WTC11 (cell line): ENCODE data around the gene PLP2. TPM values are rescaled to one million over a fixed set of nuclear protein-coding genes. Genes with fewer than 3 reads are reported as not detected.
A peak's percentile ranks its signal among the peaks of the same experiment; 100 is the strongest.
"Not testable (repeated sequence)": the region's sequence is repeated elsewhere in the genome, so short reads cannot be mapped to it uniquely, and the experiment has no call there.

ENCODE experiments used
- ATAC-seq: fragments of 200-7000 bp; cut with Tn5 transposase; 2 replicates; pipeline ENCODE4 v1.10.0; 2021; ENCODE audit warnings: mild to moderate bottlenecking, moderate library complexity
- CTCF ChIA-PET: fragments of 300-600 bp; sonication (Branson Sonifier 250); formaldehyde crosslinking; loops from one replicate; lab custom pipeline; 2021; ENCODE audit warnings: antibody characterized with exemption; lab: Charles Lee
- POLR2A ChIA-PET: fragments of 350-600 bp; sonication (Branson Sonifier 250); formaldehyde crosslinking; loops from one replicate; lab custom pipeline; 2021; ENCODE audit warnings: antibody characterized with exemption; lab: Charles Lee
- DNase-seq: peaks from one replicate; pipeline ENCODE4 v3.0.0; 2021; ENCODE audit warnings: low spot score
- H3K27ac Mint-ChIP-seq: 2 replicates; pipeline ENCODE4 v1.8.0; 2021; ENCODE audit warnings: mixed read lengths
- H3K27me3 Mint-ChIP-seq: 2 replicates; pipeline ENCODE4 v1.8.0; 2021; ENCODE audit warnings: low read depth, mild to moderate bottlenecking, moderate library complexity, mixed read lengths
- H3K36me3 Mint-ChIP-seq: 2 replicates; pipeline ENCODE4 v1.8.0; 2021; ENCODE audit warnings: mixed read lengths
- H3K4me1 Mint-ChIP-seq: 2 replicates; pipeline ENCODE4 v1.8.0; 2022; ENCODE audit warnings: mixed read lengths
- H3K4me3 Mint-ChIP-seq: 2 replicates; pipeline ENCODE4 v1.8.0; 2021; ENCODE audit warnings: mild to moderate bottlenecking, moderate library complexity, mixed read lengths
- H3K9me3 Mint-ChIP-seq: 2 replicates; pipeline ENCODE4 v1.8.0; 2021; ENCODE audit warnings: mixed read lengths
- ATF1 ChIP-seq: sonication (generic); formaldehyde crosslinking; IDR thresholded peaks from 2 replicates; pipeline ENCODE4 v1.8.1; 2023; ENCODE audit warnings: mild to moderate bottlenecking, moderate library complexity, missing genetic modification reagents
- CBFB ChIP-seq: sonication (generic); formaldehyde crosslinking; IDR thresholded peaks from 2 replicates; pipeline ENCODE4 v1.8.1; 2022; ENCODE audit warnings: mild to moderate bottlenecking, low read depth, missing genetic modification reagents
- CDX4 ChIP-seq: fragments of 250-450 bp; sonication (Bioruptor Pico); IDR thresholded peaks from 2 replicates; pipeline ENCODE4 v1.9.0; 2021; ENCODE audit warnings: moderate library complexity, mild to moderate bottlenecking, inconsistent platforms, borderline replicate concordance
- CTCF ChIP-seq: fragments of 200-600 bp; IDR thresholded peaks from 2 replicates; pipeline ENCODE4 v1.8.0; 2022; ENCODE audit warnings: antibody characterized with exemption
- E2F1 ChIP-seq: sonication (generic); formaldehyde crosslinking; IDR thresholded peaks from 2 replicates; pipeline ENCODE4 v1.8.0; 2022; ENCODE audit warnings: mild to moderate bottlenecking, missing genetic modification reagents
- MYBL2 ChIP-seq: sonication (generic); formaldehyde crosslinking; IDR thresholded peaks from 2 replicates; pipeline ENCODE4 v1.8.1; 2023; ENCODE audit warnings: mild to moderate bottlenecking, moderate library complexity, missing genetic modification reagents
- NFATC4 ChIP-seq: fragments of 250-450 bp; sonication (Bioruptor Pico); IDR thresholded peaks from 2 replicates; pipeline ENCODE4 v1.9.0; 2021; ENCODE audit warnings: mild to moderate bottlenecking
- SP1 ChIP-seq: sonication (generic); formaldehyde crosslinking; conservative IDR thresholded peaks from 2 replicates; pipeline ENCODE4 v1.8.1; 2022; ENCODE audit warnings: missing genetic modification reagents
- ZNF138 ChIP-seq: sonication (generic); formaldehyde crosslinking; conservative IDR thresholded peaks from 2 replicates; pipeline ENCODE4 v1.8.1; 2022; ENCODE audit warnings: mild to moderate bottlenecking, moderate library complexity, missing genetic modification reagents
- ZNF232 ChIP-seq: sonication (generic); formaldehyde crosslinking; IDR thresholded peaks from 2 replicates; pipeline ENCODE4 v1.8.0; 2022; ENCODE audit warnings: mild to moderate bottlenecking, missing genetic modification reagents
- total RNA-seq: library from RNA; stranded (reverse); gene quantifications from 3 replicates; pipeline ENCODE4 v1.2.3, GENCODE V29; 2021
- TF ChIP-seq, protein P1 (sequence below): fragments of 250-450 bp; sonication (Bioruptor Pico); IDR thresholded peaks from 2 replicates; pipeline ENCODE4 v1.9.0; 2021; ENCODE audit warnings: mild to moderate bottlenecking, borderline replicate concordance
- TF ChIP-seq, protein P2 (sequence below): fragments of 250-450 bp; sonication (Bioruptor Pico); IDR thresholded peaks from 2 replicates; pipeline ENCODE4 v1.8.0; 2021; ENCODE audit warnings: mild to moderate bottlenecking
- TF ChIP-seq, protein P3 (sequence below): sonication (generic); formaldehyde crosslinking; IDR thresholded peaks from 2 replicates; pipeline ENCODE4 v1.8.0; 2022; ENCODE audit warnings: mild to moderate bottlenecking, missing genetic modification reagents
- TF ChIP-seq, protein P4 (sequence below): sonication (generic); formaldehyde crosslinking; IDR thresholded peaks from 2 replicates; pipeline ENCODE4 v1.8.0; 2023; ENCODE audit warnings: mild to moderate bottlenecking, missing genetic modification reagents
- TF ChIP-seq, protein P5 (sequence below): sonication (generic); formaldehyde crosslinking; IDR thresholded peaks from 2 replicates; pipeline ENCODE4 v1.8.1; 2023; ENCODE audit warnings: mild to moderate bottlenecking, missing genetic modification reagents, moderate library complexity

The PLP2 gene
- total RNA-seq, 1 experiment from 2014 or later, result 12.4 TPM

- H3K27me3 Mint-ChIP-seq, POLR2A ChIA-PET, H3K4me1 Mint-ChIP-seq, ATAC-seq, DNase-seq, H3K36me3 Mint-ChIP-seq, H3K4me3 Mint-ChIP-seq, H3K9me3 Mint-ChIP-seq: not testable (repeated sequence)
- CTCF ChIA-PET, result interaction anchor here (1.0 kb wide), 1 partner anchor 7 kb away, joined by 3 read pairs; no protein-coding TSS in a partner anchor
- peak overlapping the region; percentile 45; the same call in 1 of the 2 replicates for H3K27ac Mint-ChIP-seq
Measured at GRCh38 chrX:49148390-49149100, 23.2 kb upstream of the PLP2 start.

- CTCF ChIA-PET, ATAC-seq, H3K4me3 Mint-ChIP-seq, H3K9me3 Mint-ChIP-seq, POLR2A ChIA-PET, H3K27me3 Mint-ChIP-seq, H3K36me3 Mint-ChIP-seq, DNase-seq, H3K4me1 Mint-ChIP-seq, H3K27ac Mint-ChIP-seq: not testable (repeated sequence)
Measured at GRCh38 chrX:49149291-49149690, 22.4 kb upstream of the PLP2 start.

GRCh38 chrX:49153467-49153866, 18.2 kb upstream of the PLP2 start:
- H3K27ac Mint-ChIP-seq, result no peak overlapping the region
- ChIA-PET CTCF (no interaction called here), POLR2A (no interaction called here)
- no peaks in the 10 kb centered on the region for H3K9me3 Mint-ChIP-seq
- H3K36me3 Mint-ChIP-seq, result no peaks in the 10 kb centered on the region
- DNase-seq (no peak), ATAC-seq (no peak)
- peaks cover 20% of the 10 kb centered on the region for H3K27me3 Mint-ChIP-seq
- no peak overlapping the region for H3K4me3 Mint-ChIP-seq
- H3K4me1 Mint-ChIP-seq, result peaks cover 9% of the 10 kb centered on the region
- TF ChIP-seq ATF1 (CRISPR knock-in tag) (no peak), ZNF138 (CRISPR knock-in tag) (no peak), CTCF (no peak), E2F1 (CRISPR knock-in tag) (no peak), CDX4 (no peak), NFATC4 (CRISPR knock-in tag) (no peak), ZNF232 (no peak), SP1 (no peak), MYBL2 (CRISPR knock-in tag) (no peak), CBFB (CRISPR knock-in tag) (no peak)
- TF ChIP-seq, protein P1, sequence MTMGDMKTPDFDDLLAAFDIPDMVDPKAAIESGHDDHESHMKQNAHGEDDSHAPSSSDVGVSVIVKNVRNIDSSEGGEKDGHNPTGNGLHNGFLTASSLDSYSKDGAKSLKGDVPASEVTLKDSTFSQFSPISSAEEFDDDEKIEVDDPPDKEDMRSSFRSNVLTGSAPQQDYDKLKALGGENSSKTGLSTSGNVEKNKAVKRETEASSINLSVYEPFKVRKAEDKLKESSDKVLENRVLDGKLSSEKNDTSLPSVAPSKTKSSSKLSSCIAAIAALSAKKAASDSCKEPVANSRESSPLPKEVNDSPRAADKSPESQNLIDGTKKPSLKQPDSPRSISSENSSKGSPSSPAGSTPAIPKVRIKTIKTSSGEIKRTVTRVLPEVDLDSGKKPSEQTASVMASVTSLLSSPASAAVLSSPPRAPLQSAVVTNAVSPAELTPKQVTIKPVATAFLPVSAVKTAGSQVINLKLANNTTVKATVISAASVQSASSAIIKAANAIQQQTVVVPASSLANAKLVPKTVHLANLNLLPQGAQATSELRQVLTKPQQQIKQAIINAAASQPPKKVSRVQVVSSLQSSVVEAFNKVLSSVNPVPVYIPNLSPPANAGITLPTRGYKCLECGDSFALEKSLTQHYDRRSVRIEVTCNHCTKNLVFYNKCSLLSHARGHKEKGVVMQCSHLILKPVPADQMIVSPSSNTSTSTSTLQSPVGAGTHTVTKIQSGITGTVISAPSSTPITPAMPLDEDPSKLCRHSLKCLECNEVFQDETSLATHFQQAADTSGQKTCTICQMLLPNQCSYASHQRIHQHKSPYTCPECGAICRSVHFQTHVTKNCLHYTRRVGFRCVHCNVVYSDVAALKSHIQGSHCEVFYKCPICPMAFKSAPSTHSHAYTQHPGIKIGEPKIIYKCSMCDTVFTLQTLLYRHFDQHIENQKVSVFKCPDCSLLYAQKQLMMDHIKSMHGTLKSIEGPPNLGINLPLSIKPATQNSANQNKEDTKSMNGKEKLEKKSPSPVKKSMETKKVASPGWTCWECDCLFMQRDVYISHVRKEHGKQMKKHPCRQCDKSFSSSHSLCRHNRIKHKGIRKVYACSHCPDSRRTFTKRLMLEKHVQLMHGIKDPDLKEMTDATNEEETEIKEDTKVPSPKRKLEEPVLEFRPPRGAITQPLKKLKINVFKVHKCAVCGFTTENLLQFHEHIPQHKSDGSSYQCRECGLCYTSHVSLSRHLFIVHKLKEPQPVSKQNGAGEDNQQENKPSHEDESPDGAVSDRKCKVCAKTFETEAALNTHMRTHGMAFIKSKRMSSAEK (CRISPR knock-in tag), result no peak
- TF ChIP-seq, protein P2, sequence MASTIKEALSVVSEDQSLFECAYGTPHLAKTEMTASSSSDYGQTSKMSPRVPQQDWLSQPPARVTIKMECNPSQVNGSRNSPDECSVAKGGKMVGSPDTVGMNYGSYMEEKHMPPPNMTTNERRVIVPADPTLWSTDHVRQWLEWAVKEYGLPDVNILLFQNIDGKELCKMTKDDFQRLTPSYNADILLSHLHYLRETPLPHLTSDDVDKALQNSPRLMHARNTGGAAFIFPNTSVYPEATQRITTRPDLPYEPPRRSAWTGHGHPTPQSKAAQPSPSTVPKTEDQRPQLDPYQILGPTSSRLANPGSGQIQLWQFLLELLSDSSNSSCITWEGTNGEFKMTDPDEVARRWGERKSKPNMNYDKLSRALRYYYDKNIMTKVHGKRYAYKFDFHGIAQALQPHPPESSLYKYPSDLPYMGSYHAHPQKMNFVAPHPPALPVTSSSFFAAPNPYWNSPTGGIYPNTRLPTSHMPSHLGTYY (CRISPR knock-in tag), result no peak
- TF ChIP-seq, protein P3, sequence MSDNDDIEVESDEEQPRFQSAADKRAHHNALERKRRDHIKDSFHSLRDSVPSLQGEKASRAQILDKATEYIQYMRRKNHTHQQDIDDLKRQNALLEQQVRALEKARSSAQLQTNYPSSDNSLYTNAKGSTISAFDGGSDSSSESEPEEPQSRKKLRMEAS (CRISPR knock-in tag), result no peak
- TF ChIP-seq, protein P4, sequence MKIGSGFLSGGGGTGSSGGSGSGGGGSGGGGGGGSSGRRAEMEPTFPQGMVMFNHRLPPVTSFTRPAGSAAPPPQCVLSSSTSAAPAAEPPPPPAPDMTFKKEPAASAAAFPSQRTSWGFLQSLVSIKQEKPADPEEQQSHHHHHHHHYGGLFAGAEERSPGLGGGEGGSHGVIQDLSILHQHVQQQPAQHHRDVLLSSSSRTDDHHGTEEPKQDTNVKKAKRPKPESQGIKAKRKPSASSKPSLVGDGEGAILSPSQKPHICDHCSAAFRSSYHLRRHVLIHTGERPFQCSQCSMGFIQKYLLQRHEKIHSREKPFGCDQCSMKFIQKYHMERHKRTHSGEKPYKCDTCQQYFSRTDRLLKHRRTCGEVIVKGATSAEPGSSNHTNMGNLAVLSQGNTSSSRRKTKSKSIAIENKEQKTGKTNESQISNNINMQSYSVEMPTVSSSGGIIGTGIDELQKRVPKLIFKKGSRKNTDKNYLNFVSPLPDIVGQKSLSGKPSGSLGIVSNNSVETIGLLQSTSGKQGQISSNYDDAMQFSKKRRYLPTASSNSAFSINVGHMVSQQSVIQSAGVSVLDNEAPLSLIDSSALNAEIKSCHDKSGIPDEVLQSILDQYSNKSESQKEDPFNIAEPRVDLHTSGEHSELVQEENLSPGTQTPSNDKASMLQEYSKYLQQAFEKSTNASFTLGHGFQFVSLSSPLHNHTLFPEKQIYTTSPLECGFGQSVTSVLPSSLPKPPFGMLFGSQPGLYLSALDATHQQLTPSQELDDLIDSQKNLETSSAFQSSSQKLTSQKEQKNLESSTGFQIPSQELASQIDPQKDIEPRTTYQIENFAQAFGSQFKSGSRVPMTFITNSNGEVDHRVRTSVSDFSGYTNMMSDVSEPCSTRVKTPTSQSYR (CRISPR knock-in tag), result no peak
- TF ChIP-seq, protein P5, sequence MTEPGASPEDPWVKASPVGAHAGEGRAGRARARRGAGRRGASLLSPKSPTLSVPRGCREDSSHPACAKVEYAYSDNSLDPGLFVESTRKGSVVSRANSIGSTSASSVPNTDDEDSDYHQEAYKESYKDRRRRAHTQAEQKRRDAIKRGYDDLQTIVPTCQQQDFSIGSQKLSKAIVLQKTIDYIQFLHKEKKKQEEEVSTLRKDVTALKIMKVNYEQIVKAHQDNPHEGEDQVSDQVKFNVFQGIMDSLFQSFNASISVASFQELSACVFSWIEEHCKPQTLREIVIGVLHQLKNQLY, result no peak
